ENCODE measurements around the gene LIPG. TPM values are rescaled to one million over a fixed set of nuclear protein-coding genes. Genes with fewer than 3 reads are reported as not detected.

The LIPG gene
- total RNA-seq, 1 experiment from 2014 or later: 6.1 TPM

- no peak overlapping the region for H3K9ac ChIP-seq (ENCODE audit: extremely low read depth, insufficient read length, low read length)
- no peak for DNase-seq
- no peak overlapping the region for H2BK120ac ChIP-seq (ENCODE audit: low read depth, low read length, poor library complexity, severe bottlenecking)
- H3K4me1 ChIP-seq (ENCODE audit: insufficient read depth, low read length): no peaks in the 10 kb centered on the region
- no peaks in the 10 kb centered on the region for H3K27me3 ChIP-seq (ENCODE audit: insufficient read depth, low read length)
- no peaks in the 10 kb centered on the region for H3K23me2 ChIP-seq (ENCODE audit: insufficient read length, low read depth, low read length, poor library complexity, severe bottlenecking)
- H3K4me2 ChIP-seq (ENCODE audit: insufficient read depth, insufficient read length, low read length): no peak overlapping the region
- H2BK15ac ChIP-seq (ENCODE audit: low read depth, low read length): no peak overlapping the region
- H3K79me1 ChIP-seq (ENCODE audit: insufficient read depth, low read depth, low read length, poor library complexity, severe bottlenecking): no peaks in the 10 kb centered on the region
- no peak overlapping the region for H2BK20ac ChIP-seq (ENCODE audit: low read depth, low read length, poor library complexity, severe bottlenecking)
- H4K8ac ChIP-seq (replicated peaks; ENCODE audit: insufficient read length, low read depth, low read length): no peak overlapping the region
- no peak overlapping the region for H3K27ac ChIP-seq (ENCODE audit: insufficient read length, low read depth, low read length)
- no peak overlapping the region for H3T11ph ChIP-seq (ENCODE audit: low read length)
- no peaks in the 10 kb centered on the region for H3K79me2 ChIP-seq (ENCODE audit: insufficient read depth, low read length)
- no peaks in the 10 kb centered on the region for H3K36me3 Mint-ChIP-seq (ENCODE audit: insufficient read depth in 1 of 3, low read depth in 3 of 3)
- no peak overlapping the region for H4K91ac ChIP-seq (ENCODE audit: insufficient read length, low read depth, low read length)
- no peak for TF ChIP-seq CTCF (conservative IDR thresholded peaks at IDR 0.05)
- no peak overlapping the region for H3K27ac Mint-ChIP-seq
- peaks cover 33% of the 10 kb centered on the region for H3K27me3 Mint-ChIP-seq (ENCODE audit: low read depth)
- H3K4me3 Mint-ChIP-seq: no peak overlapping the region
- peaks cover 8 to 16% of the 10 kb centered on the region in 2 experiments for H3K4me1 Mint-ChIP-seq
- no CpG with 5 or more reads among the region's 3 CpGs for WGBS (ENCODE audit: extremely low coverage, insufficient read length, low lambda C conversion rate)
- no peak overlapping the region for H3K14ac ChIP-seq (ENCODE audit: insufficient read depth, low read length)
- no peak overlapping the region for H2AK5ac ChIP-seq (ENCODE audit: insufficient read length, low read length)
- no peak overlapping the region for H3K18ac ChIP-seq (ENCODE audit: insufficient read length, low read depth, low read length)
- H3K56ac ChIP-seq (ENCODE audit: insufficient read length, low read depth, low read length): no peak overlapping the region
- H3K23ac ChIP-seq (ENCODE audit: insufficient read length, low read depth, low read length): no peak overlapping the region
- no peak overlapping the region for H2AFZ ChIP-seq (ENCODE audit: low read length)
- no peak overlapping the region for H2BK12ac ChIP-seq (ENCODE audit: insufficient read length, low read depth, low read length)
- no peaks in the 10 kb centered on the region for H3K9me3 Mint-ChIP-seq
- no peaks in the 10 kb centered on the region for H3K9me3 ChIP-seq (ENCODE audit: control insufficient read depth, low read depth, low read length)
- H2BK5ac ChIP-seq (ENCODE audit: insufficient read length, low read length): no peak overlapping the region
- H4K5ac ChIP-seq (ENCODE audit: insufficient read length, low read depth, low read length): no peak overlapping the region
- no peak overlapping the region for H3K4ac ChIP-seq (ENCODE audit: low read depth, low read length)
- no peaks in the 10 kb centered on the region for H4K20me1 ChIP-seq (ENCODE audit: control insufficient read depth, insufficient read depth, insufficient read length)
These were observed 59.4 kb downstream of the LIPG start for GRCh38 chr18:49621301-49621700.
